ENCODE measurements around the gene VPS37C.

Gene VPS37C

GRCh38 chr11:61155312-61155711, 5.9 kb downstream of the VPS37C start:
- DNase-seq = no peak

GRCh38 chr11:61154528-61154927, 6.7 kb downstream of the VPS37C start:
- no peak for DNase-seq

- no peak for DNase-seq
These were observed 7.6 kb downstream of the VPS37C start for GRCh38 chr11:61153593-61154095.

GRCh38 chr11:61152816-61153592, 8.2 kb downstream of the VPS37C start:
- DNase-seq = no peak

GRCh38 chr11:61151545-61152252, 9.5 kb downstream of the VPS37C start:
- DNase-seq = no peak

- DNase-seq = no peak
These were observed 10.3 kb downstream of the VPS37C start for GRCh38 chr11:61150706-61151544.

GRCh38 chr11:61149624-61150615, 11.3 kb downstream of the VPS37C start:
- DNase-seq = no peak

- DNase-seq = no peak
These were observed 13.2 kb downstream of the VPS37C start for GRCh38 chr11:61147791-61148620.

- no peak for DNase-seq
These were observed 14.0 kb downstream of the VPS37C start for GRCh38 chr11:61147271-61147670.

- DNase-seq = no peak
These were observed 14.8 kb downstream of the VPS37C start for GRCh38 chr11:61146416-61146815.

GRCh38 chr11:61145228-61146005, 15.8 kb downstream of the VPS37C start:
- no peak for DNase-seq

- no peak for DNase-seq
These were observed 16.6 kb downstream of the VPS37C start for GRCh38 chr11:61144511-61145179.

GRCh38 chr11:61142424-61142823, 18.8 kb downstream of the VPS37C start:
- DNase-seq = no peak

GRCh38 chr11:61141601-61142028, 19.6 kb downstream of the VPS37C start:
- DNase-seq = no peak

GRCh38 chr11:61140416-61140815, 20.8 kb downstream of the VPS37C start:
- DNase-seq = no peak

- DNase-seq = no peak
These were observed 21.8 kb downstream of the VPS37C start for GRCh38 chr11:61139387-61139786.

- no peak for DNase-seq
These were observed 22.3 kb downstream of the VPS37C start for GRCh38 chr11:61138935-61139334.

GRCh38 chr11:61134801-61135257, 26.4 kb downstream of the VPS37C start:
- no peak for DNase-seq
